ENCODE results near the gene KLRC2.
"Not testable (repeated sequence)": the region's sequence is repeated elsewhere in the genome, so short reads cannot be mapped to it uniquely, and the experiment has no call there.

The KLRC2 gene

GRCh38 chr12:10448236-10448635, 12.4 kb upstream of the KLRC2 start:
- TF ChIP-seq, protein P1, sequence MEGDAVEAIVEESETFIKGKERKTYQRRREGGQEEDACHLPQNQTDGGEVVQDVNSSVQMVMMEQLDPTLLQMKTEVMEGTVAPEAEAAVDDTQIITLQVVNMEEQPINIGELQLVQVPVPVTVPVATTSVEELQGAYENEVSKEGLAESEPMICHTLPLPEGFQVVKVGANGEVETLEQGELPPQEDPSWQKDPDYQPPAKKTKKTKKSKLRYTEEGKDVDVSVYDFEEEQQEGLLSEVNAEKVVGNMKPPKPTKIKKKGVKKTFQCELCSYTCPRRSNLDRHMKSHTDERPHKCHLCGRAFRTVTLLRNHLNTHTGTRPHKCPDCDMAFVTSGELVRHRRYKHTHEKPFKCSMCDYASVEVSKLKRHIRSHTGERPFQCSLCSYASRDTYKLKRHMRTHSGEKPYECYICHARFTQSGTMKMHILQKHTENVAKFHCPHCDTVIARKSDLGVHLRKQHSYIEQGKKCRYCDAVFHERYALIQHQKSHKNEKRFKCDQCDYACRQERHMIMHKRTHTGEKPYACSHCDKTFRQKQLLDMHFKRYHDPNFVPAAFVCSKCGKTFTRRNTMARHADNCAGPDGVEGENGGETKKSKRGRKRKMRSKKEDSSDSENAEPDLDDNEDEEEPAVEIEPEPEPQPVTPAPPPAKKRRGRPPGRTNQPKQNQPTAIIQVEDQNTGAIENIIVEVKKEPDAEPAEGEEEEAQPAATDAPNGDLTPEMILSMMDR (IDR thresholded peaks at IDR 0.05), result no peak

- TF ChIP-seq, protein P1 (IDR thresholded peaks at IDR 0.05), result not testable (repeated sequence)
These were observed 15.5 kb downstream of the KLRC2 start, which contains the start of gene KLRC3 for GRCh38 chr12:10420334-10420733. KLRC3 (minus strand) TSS chr12:10420595; CDS start chr12:10420550, 45 bp downstream.

GRCh38 chr12:10409392-10409791, 26.4 kb downstream of the KLRC2 start, which contains the start of gene KLRC4:
KLRC4 (minus strand) TSS chr12:10409757; CDS start chr12:10409575, 182 bp downstream.
- TF ChIP-seq, protein P1 (IDR thresholded peaks at IDR 0.05), result no peak

GRCh38 chr12:10408842-10409241, 27.0 kb downstream of the KLRC2 start:
- TF ChIP-seq, protein P1 (IDR thresholded peaks at IDR 0.05), result no peak

GRCh38 chr12:10406725-10407124, 29.1 kb downstream of the KLRC2 start:
- TF ChIP-seq, protein P1 (IDR thresholded peaks at IDR 0.05), result no peak

- TF ChIP-seq, protein P1 (IDR thresholded peaks at IDR 0.05), result no peak
These were observed 30.5 kb downstream of the KLRC2 start for GRCh38 chr12:10405294-10405693.

- TF ChIP-seq, protein P1 (IDR thresholded peaks at IDR 0.05), result no peak
These were observed 31.0 kb downstream of the KLRC2 start for GRCh38 chr12:10404798-10405197.

DNA sequence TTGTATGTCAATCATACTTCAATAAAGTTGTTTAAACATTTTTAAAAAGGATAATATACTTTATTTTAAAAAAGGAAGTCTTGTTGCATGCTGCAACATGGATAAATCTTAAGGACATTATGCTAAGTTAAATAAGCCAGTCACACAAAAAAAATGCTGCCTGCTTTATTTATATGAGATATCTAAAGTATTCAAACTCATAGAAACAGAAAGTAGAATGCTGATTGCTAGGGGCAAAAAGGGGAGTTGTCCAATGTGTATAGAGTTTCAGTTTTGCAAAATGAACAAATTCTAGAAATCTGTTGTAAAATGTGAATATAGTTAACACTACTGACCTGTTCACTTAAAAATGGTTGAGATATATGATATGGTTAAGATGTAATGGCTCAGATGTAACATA, 35.0 kb downstream of the KLRC2 start:
- TF ChIP-seq, protein P1 (IDR thresholded peaks at IDR 0.05), result no peak

Data from LNCAP (cell line).